GM19099 (cell line): Measurements from ENCODE around the gene ASPSCR1.

Experiments
- POLR2A ChIP-seq: IDR thresholded peaks from 3 replicates; pipeline ENCODE4 v1.6.1; 2011; ENCODE audit warnings: low read depth; ENCODE audit not compliant: insufficient read length; ENCODE audit errors: extremely low read depth

ASPSCR1 gene

DNA sequence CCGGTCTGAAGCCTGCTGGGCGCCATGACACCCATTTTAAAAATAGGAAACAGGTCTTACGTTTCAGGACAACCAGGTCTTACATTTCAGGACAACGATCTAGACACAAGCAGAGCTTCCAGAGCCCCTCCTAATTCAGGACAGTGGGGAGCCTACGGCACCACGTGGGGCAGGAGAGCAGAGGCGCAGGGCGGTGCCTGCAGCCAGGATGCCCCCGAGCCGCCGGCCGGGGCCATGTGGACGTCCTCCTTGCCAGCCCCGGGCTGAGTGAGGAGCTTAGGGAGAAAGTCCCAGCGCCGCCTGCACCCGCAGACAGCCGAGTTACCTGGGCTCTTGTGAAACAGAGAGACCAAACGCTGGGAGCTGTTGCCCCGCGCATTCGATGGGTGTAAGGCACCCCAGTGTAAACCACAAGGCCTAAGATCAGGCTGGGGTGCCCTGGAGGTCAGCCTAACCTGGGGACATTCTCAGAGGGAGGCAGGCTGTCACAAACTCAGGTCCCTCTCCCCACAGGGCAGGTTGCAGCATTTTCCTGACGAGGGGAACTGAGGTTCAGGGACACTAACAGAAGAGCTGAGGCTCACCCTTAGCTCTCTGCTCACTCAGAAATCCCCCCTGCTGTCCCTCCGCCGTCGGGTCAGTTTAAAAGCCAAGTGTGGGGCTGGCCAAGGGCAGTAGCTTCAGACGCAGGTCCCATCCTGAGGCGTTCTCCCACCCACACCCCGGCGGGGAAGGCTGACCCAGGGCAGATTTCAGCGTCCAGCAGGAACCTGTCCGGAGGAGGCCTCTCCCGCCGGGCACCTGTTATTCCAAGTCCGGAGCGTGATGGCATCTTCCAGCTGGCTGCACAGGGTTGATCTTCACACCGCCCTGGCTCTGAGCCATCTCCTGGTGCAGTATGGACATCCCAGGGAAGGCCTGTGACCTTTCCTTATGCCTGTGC is 14.7 kb upstream of the ASPSCR1 start:
- TF ChIP-seq POLR2A, result no peak

DNA sequence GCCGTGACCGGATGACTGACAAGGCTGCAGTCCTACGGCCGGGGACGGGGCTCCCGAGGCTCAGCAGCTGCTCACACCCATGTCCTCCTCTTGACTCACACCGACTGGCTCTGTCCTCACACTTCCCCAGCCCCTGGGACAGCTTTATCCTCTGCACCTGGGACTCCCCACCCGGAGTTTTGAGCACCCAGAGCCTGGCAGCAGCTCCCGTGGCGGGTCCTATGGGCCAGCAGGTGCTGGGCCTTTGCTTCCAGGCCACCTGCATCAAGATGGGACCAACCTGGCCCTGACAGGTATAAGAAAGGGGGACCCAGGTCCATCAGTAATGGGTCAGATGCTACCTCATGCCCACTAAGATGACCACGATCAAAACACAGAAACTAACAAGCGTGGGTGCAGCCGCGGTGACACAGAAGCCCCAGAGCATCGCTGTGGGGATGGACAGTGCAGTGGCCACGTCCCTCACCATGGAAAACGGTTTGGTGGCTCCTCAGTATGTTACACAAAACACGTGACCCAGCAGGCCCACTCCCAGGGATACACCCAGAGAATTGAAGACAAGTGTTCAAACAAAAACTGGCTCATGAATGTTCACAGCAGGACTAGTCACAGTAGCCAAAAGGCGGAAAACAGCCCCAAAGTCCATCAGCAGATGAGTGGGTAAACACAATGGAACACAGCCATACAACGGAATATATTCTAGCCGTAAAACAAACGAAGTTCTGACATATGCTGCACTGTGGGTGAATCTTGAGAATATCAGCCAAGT is 13.2 kb upstream of the ASPSCR1 start:
- no peak for TF ChIP-seq POLR2A

DNA sequence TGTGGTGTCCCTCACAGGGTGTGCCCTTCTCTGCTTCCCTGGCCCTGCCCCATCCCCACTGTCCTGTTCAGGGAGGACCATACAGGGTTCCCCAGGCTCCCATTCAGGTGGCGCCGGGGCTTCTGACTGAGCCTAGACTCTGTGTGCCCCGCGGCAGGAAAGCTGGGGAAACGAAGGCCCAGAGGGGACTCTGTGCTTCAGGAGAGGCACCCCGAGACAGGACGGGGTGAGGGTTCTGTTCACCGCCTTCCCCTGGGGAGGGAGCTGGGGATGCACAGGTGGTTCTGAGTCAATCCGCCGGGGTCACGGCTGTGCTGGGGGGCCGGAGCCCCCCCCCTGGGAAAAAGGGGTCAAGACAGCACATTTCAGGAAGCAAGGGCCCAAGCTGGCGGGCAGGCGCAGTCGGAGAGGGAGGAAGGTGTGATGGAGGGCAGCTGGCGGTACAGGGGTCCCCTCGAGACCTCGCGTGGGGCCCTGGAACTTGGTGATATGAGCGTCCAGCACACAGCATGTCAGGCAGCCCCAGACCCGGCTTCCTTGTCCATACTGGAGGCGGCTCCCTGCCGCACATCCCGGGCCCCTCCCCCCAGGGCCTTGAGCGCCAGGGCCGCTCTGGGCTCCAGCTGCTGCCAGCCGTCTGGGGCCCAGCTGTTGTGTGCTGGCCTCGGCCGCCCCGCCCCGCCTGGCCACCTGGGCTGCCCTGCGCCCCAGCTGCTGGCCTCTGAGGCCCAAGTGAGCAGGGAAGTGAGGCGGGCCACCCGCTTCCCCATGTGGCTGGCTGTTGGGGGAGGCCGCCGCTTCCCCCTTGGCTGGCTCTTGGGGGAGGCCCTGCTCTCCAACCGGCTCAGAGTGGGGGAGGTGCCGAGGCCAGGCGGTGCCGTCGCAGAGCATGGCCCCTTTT is 10.8 kb upstream of the ASPSCR1 start:
- no peak for TF ChIP-seq POLR2A

DNA sequence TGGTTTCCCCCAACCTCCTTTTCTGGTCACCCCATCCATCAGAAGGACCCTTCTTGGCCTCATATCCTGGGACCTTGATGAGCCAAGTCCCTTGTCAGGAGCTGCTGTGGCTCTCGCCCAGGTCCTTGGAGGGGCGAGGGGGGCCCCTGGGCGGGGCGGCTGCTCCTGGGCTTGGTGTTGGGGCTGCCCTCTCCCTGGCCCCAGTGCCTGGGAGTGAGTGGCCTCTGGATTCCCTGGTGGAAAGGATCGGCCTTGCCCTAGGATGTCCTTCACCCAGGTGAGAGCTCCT is 10.2 kb upstream of the ASPSCR1 start:
- no peak for TF ChIP-seq POLR2A

DNA sequence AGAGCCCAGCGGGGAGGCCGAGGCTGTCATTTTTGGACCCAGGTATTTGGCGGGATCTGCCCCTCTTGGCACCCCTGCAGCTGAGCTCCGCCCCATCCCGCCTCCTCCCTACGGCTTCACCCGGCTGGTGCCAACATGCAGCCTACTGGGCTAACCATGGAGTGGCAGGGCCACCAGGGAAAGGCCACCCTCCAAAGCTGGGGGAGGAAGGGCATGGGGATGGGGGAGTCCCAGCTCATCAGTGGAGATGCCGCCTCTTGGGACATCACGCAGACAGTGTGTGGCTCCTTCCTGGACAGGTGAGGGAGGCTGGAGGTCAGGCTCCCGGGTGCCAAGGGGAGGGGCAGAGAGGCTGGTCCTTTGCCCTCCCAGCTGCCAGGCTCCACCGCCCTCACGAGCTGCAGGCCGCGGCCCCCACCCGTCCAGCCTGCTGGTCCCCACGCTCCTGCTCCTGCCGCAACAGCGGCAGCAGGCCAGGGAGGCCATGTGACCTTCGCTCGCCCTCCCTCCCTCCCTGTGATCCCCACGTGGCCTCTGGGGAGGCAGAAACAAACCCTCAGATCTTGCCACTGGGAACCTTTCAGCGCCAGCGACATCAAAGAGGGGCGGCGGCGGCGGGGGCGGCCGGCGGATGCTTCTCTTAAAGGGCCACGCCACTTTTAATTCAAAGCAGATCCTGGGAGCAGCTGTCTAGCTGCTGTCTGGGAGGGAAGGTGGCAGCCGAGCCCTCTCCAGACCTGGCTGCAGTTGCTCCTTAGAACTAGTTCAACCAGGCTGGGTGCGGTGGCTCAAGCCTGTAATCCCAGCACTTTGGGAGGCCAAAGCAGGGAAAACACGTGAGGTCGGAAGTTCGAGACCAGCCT is 9.7 kb upstream of the ASPSCR1 start:
- TF ChIP-seq POLR2A, result peak; percentile 44

DNA sequence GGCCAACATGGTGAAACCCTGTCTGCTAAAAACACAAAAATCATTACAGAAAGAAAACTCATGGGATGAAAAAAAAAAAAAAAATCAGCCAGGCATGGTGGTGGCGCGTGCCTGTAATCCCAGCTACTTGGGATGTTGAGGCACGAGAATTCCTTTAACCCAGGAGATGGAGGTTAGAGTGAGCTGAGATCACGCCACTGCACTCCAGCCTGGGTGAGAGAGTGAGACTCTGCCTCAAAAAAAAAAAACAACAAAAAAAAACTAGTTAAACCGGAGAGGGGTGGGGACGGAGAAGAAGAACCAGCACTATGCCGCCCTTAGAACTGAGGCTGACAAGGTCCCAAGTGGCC is 9.1 kb upstream of the ASPSCR1 start:
- TF ChIP-seq POLR2A, result no peak

DNA sequence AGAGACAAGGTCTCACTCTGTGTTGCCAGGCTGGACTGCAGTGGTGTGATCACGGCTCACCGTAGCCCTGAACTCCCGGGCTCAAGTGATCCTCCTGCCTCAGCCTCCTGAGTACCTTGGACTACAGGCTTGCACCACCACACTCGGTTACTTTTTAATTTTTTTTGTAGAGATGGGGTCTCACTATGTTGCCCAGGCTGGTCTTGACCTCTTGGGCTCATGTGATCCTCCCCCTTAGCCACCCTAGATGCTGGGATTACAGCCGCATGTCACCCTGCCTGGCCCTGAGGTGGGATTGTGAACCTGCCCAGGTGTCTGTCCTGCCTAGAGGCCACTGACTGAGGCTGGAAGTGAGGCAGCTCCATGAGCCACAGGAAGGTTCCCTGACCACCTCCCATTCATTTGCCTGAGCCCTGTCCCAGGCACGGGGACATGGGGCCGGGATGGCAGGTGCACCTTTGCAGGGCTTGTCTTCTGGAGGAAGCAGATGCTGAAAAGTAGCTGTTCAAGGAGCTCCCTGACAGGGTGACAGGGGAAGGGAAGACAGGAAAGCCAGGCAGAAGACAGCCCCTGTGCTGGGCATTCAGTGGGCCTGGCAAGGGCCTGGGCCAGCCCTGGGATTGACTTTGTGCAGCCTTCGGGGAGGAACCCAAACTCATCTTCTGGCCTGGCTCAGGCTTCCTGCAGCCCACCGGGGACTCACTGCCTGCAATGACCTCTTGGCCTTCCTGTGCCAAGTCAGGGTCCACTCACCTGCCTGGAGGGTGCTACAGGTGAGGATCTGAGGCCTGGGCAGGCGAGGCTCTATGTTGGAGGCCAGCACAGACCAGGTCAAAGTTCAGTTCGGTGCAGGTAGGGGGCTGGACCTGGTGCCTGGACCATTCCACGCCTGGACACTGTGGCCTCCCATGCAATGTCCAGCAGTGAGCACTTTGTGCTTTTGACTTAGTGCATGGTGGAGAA is 8.3 kb upstream of the ASPSCR1 start:
- no peak for TF ChIP-seq POLR2A

DNA sequence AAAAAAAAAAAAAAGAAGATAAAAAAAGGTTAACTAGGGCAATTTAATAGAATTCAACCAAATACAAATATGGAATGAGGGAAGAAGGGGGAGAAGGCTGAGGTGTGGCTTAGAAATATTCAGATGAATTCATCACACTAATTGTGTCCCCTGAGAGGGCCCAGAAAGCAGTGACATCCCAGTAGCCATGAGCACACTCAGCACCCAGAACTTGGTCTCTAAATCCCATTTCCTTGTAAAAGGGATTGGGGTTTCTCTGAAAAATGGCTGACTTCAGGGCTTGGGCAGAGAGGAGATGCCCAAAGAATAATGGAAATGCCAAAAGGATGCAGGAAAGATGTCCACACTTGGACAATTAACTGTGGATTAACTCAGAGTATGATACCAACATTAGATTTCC is 4.0 kb upstream of the ASPSCR1 start:
- no peak for TF ChIP-seq POLR2A

DNA sequence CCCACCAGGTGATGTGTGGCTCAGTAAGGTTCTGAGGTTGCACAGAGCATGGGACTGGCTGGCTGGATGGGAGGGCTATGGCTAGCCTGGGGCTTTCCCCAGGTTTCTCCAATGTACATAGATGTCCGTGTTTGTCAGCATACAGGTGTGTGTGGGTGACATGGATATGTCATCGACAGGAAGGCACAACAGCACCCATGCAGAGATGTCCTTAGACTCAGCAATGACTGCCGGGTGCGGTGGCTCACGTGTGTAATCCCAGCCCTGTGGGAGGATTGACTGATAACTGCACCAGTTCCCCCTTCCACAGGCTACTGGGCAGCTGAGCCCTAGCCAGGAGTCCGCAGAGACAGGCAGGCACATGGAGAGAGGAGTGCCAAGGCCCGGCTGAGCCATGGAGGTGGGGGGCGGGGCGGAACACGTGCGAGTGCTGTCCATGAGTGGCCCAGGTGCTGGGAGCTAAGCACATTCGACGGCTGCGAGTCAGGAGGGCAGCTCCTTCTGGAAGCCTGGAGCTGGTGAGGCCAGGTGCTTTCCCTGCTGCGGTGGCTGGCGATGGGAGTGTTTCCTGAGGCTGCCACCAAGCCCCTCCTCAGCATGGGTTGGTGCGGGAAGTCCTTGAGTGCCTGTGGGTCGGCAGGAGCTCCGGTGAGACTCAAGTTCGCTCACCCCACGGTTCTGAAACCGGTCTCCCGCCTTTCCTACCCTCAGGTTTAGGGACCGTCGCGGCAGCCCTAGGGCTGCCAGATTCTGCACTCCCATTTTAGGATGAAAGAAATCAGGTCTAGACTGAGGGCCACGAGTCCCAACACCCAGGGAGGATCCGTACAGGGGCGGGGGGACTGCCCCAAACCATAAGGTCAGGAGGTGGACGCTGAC is 858 bp upstream of the ASPSCR1 start:
- TF ChIP-seq POLR2A, result no peak

DNA sequence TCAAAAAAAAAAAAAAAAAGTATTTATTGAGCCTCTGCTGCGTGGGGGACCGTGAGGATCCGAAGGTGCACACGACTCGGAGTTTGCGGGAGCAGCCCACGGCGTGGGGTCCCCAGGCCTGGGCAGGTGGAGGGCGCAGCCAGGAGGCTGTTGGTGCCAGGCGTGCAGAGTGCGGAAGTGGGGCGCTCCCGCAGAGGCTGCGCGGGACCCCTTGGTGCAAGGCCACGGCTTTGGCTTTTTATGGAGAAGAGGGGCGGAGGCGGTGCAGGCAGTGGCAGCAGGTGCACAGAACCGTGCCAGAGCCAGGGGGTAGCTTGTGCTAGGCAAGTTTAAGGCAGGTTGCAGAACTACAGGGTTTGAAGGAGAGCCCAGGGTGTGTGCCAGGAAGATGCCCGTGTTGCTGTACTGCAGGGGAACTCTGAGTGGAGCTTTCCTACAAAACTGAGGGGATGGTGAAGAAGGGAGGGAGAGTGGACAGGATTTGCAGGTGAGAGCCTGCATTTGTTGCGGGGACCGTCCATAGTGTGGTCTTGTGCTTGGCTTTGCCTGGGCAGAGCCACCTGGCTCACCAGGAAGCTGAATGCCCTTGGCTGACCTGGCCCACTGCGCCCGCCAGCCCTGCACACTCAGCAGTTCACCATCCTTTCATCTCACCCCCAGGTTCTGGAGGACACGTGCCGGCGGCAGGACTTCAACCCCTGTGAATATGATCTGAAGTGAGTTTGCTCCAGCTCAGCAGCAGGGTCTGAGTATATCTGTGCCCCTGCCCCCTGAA is 1.3 kb downstream of the ASPSCR1 start:
- TF ChIP-seq POLR2A, result no peak

DNA sequence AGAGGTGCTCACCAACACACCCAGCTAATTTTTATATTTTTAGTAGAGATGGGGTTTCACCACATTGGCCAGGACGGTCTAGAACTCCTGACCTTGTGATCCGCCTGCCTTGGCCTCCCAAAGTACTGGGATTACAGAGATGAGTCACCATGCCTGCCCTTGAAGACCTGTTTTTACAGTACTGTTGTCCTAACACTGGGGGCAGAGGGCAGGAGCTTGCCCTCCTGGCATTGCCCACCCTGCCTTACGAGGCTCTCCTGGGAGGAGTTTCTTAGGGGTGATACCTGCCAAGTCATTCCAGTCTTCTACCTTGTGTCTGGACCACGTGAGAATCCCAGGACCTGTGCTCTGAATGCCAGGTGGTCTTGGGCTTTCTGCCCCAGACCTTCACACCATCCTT is 2.7 kb downstream of the ASPSCR1 start:
- TF ChIP-seq POLR2A, result no peak
